ENCODE data around the gene MARK1.

Gene MARK1

GRCh38 chr1:220711056-220711809, 183.3 kb downstream of the MARK1 start:
- no peak for DNase-seq (ENCODE audit: low read depth in 2 of 2)

Measured in stimulated activated CD4-positive, alpha-beta T cell treated with anti-CD3 and anti-CD28 coated beads, Interleukin-15, amount 100 ng/mL, for 48 hours (primary cell).